NCI-H2029 treated with DMSO at 0.1 percent for 48 hours (cell line): ENCODE measurements around the gene CNN3.

ENCODE experiments used
- DNase-seq: peaks from one replicate; lab custom pipeline; 2025; lab: John Stamatoyannopoulos, UW

The CNN3 gene

DNA sequence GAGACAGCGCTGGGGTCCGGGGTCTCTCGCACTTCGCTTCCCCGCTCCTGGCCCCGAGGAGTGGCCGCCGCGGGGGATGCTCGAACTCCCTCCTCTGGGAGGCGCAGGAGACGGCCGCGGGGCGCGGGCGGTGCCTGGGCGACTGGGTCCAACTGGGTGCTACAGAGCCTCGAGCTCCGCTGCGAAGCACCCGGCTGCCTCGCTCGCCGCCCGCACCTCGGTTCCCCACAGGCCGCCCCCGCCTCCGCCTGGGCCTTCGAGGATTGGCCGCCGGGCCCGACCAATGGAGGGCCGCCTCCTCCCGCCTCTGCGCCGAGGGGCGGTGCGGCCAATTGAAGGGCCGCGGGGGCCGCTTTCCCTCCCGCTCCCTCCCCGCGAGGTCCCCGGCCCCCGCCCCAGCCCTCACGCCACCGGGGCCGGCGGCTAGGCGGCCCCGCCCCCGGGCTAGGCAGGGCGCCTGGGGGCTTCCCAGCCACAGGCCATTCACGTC, at the start of gene CNN3:
Gene CNN3 (minus strand): TSS at position 196 of the 490 bp plus-strand sequence. CDS start 216 bp downstream, outside the sequence.
- peak; percentile 60 for DNase-seq

GRCh38 chr1:94974824-94975223, 47.9 kb upstream of the CNN3 start:
- DNase-seq = no peak

GRCh38 chr1:94974241-94974640, 47.3 kb upstream of the CNN3 start:
- DNase-seq = no peak

DNA sequence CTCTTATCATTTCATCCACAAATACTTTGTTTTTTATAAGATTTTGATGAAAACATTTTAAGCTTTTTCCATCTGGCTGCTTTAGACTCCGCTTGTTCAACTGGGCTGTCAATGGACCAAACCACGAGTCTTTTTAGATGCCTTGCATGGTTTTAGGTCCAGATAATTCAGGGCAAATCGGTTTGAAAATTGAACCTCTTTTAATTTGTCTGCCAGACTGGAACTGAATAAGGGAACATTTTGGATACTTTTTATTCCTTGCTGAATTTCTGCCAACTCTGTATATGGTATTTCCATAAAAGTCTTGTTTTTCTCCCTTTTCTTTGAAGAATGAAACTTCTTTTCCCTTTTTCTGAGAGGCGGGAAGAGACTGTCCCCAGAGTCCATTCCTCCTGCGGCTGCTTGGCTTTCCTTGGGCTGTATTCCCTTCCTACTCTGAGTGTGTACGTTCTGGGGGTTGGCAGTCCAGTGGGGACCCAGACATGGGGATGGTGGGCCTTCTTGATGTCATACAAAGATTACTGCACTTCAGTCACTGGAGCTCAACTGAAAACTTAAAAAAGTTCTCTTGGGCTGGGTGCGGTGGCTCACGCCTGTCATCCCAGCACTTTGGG, 46.5 kb upstream of the CNN3 start:
- DNase-seq = no peak

DNA sequence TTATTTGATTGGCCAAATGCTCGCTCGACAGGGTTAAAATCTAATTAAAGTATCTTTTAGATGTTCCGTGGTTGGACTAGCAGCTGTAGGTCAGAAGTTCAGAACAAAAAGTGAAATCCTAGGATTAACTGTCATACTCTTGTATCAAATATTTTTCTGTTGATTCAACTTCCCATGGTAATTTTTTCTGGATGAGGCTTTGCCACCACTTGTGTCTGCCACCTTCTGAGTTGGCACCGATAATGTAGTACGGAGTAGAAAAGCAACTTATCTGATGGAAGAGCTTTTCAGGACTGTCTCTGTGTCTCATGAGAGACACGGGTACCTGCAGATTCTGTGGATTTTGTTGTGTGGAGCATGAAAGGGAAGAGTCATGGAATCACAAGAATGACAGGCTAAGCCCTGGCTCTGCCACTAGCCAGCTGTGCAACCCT, 44.6 kb upstream of the CNN3 start:
- DNase-seq = no peak

- no peak for DNase-seq
Observed at GRCh38 chr1:94970783-94971182, 43.9 kb upstream of the CNN3 start.

DNA sequence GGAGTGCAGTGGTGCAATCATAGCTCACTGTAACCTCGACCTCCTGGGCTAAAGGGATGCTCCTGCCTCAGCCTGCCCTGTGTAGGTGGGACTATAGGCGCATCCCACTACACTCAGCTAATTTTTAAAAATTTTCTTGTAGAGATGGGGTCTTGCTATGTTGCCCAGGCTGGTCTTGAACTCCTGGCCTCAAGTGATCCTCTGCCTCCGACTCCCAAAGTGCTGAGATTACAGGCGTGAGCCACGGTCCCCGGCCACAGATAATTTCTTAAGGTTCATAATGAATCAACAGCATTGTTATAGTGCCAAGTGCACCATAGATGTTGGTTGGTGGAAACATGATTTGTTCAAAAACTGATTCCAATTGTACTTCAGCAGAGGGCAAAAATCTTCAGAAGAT, 42.2 kb upstream of the CNN3 start:
- no peak for DNase-seq

GRCh38 chr1:94966033-94966432, 39.1 kb upstream of the CNN3 start:
- no peak for DNase-seq

- no peak for DNase-seq
Observed at GRCh38 chr1:94963864-94964263, 37.0 kb upstream of the CNN3 start.

DNA sequence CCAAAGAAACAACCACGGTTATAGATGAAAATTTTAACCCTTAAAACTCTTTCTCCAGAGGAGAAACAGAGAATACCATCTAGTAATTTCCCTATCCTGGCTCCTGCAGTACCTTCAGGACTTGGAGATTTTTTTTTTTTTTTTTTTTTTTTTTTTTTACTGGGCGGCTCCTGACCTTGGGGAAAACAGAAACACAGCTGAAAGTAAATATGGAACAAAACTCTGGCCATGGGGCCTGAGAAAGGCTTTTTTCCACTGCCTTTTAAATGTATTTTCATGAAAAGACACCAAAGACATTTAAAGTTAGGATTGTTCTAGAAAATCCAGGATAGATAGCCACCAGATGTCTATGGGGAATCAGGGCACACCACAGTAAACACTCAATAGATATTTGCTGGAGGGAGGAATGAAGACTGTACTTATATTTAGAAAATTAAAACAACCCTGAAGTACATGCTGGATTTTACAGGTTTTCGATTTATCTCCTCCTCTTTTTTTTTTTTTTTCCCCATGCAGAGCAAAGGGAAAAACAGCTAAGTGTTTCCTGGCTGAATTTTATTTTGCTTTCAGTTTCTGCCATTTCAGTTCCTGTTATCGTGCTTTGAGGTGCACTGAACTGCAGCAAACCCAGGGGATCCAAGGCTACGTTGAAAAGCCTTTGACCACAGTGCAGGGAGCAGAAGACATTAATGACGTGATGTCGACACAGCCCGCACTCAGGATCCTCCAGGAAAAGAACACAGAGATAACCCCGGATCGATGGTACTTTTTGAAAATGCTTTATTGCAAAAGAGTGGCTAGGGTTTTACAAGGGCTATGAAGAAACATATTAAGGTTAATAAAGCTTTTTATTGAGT, 35.7 kb upstream of the CNN3 start:
- DNase-seq = peak; percentile 69

GRCh38 chr1:94961988-94962387, 35.1 kb upstream of the CNN3 start:
- DNase-seq = no peak

- DNase-seq = no peak
Observed at GRCh38 chr1:94961582-94961981, 34.7 kb upstream of the CNN3 start.

DNA sequence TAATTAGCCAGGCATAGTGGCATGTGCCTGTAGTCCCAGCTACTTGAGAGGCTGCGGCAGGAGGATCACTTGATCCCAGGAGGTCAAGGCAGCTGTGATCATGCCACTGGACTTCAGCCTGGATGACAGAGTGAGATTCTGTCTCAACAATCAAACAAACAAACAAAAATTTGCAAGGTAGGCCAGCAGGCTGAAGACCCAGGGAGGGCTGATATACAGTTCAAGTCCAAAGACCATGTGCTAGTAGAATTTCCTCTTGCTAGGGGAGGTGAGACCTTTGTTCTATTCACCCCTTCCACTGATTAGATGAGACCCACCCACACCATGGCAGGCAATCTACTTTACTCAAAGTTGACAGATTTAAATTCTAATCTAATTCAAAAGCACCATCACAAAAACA, 31.2 kb upstream of the CNN3 start:
- no peak for DNase-seq

DNA sequence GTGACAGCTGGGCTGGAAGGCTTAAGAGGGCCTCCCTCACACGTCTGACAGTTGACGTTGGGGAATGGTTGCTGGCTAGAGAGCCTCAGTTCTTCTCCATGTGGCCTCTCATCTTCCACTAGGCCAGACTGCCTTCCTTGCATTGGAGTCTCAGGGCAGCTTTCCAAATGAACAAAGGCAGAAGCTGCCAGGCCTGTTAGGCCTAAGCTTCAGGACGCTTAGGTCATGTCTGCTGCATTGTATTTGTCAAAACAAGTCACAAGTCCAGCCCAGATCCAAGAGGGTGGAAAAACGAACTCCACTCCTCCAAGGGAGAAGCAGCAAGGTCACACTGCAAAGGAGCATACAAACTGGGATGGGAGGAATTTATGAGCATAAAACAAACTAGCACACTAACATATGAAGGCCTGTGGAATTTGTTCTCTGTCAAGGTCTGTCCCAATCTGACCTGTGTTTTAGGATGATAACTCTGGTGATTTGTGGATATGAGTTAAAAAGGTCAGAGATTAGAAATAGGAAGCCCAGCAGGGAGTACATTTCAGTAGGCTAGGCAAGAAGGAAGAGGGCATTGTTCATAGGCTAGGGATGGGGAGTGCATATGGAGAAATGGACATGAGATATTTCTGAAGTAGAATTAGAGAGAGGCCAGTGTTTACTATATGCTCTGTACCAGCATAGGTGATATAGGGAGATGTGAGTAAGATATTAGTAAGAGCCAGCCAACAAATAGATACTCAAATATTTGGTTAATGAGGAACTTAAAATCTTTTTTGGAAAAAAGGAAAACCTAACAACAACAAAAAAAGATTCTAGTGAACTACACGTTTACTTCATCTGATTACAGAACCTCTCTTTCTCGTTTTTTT, 29.1 kb upstream of the CNN3 start:
- DNase-seq = no peak

GRCh38 chr1:94954263-94955220, 27.6 kb upstream of the CNN3 start:
- DNase-seq = no peak

GRCh38 chr1:94953746-94954145, 26.8 kb upstream of the CNN3 start:
- DNase-seq = no peak

DNA sequence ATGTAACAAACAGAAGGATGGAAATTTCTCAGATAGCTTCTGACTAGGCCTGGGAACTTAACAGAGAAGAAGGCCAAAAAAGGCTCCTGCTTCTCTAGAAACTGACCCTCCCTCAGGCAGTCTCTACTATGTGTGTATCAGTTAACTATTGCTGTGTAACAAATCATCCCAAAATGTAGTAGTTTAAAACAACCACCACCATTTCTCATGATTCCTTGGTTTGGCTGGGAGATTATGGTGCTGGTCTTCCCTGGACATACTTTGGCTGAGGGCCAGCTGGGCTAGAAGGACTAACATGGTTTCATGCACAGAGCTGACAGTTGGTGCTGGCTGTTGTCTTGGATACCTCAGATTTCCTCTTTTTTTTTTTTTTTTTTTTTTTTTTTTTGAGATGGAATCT, 26.2 kb upstream of the CNN3 start:
- DNase-seq = no peak

- DNase-seq = no peak
Observed at GRCh38 chr1:94952539-94952938, 25.6 kb upstream of the CNN3 start.

DNA sequence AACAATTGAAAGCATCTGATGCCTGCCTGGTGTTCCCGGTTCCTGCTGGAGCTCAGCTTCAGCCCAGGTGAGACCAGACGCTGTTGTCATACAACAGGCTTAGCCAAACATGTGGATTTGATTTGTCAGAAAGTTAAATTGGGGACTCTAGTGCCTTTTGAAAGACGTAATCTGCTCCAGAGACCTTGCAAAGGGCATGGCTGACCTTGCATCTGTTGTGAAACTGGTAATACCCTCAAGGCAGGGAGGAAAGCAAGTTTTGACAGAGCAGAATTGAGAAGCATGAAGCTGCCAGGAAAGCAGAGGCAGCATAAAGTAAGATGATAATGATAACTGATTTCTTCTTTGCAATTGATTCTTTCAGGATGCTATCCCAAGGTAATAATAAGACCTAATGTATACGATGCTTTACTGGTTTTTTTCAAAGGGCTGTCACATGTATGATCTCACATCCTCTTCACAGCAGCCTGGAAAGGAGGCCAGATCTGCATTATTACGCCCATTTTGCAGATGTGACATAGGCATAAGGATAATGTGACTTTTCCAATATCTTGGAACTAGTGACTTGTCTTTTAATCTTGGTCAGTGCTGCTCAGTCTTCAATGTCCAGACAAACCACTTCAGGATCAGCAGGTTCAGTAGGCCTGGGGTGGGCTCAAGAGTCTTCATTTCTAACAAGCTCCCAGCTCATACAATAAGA, 24.7 kb upstream of the CNN3 start:
- no peak for DNase-seq

GRCh38 chr1:94951046-94951445, 24.1 kb upstream of the CNN3 start:
- DNase-seq = no peak
